Astrocyte of the spinal cord (primary cell): ENCODE measurements around the gene IRAK2.
"Not testable (repeated sequence)": the region's sequence is repeated elsewhere in the genome, so short reads cannot be mapped to it uniquely, and the experiment has no call there.

ENCODE experiments used
- DNase-seq: peaks from one replicate; pipeline ENCODE4 v3.0.0; 2011; ENCODE audit warnings: low read depth, low spot score
- H3K4me3 ChIP-seq: 2 replicates; pipeline ENCODE4 v1.5.1; 2011; ENCODE audit warnings: low read depth, mild to moderate bottlenecking, low read length, moderate library complexity
- CTCF ChIP-seq: IDR thresholded peaks from 2 replicates; pipeline ENCODE4 v1.5.1; 2012; ENCODE audit warnings: low read depth, mild to moderate bottlenecking, low read length, inconsistent platforms
- in situ Hi-C: cut with HindIII; loops from 2 replicates; pipeline ENCODE4 v1.10.0; 2017; ENCODE audit warnings: low sequenced_read_pairs

The IRAK2 gene

GRCh38 chr3:10149226-10149625 lies 15.5 kb upstream of the IRAK2 start:
- no peak overlapping the region for H3K4me3 ChIP-seq
- DNase-seq = no peak
- TF ChIP-seq CTCF = no peak
- in situ Hi-C loops = no loop called here

GRCh38 chr3:10150987-10151386 lies 13.7 kb upstream of the IRAK2 start:
- in situ Hi-C loops = no loop called here
- H3K4me3 ChIP-seq = no peak overlapping the region
- DNase-seq = no peak
- no peak for TF ChIP-seq CTCF

- in situ Hi-C loops = no loop called here
- TF ChIP-seq CTCF = no peak
- no peak for DNase-seq
Measured at GRCh38 chr3:10154335-10155122, 10.2 kb upstream of the IRAK2 start.

GRCh38 chr3:10155123-10155472 lies 9.6 kb upstream of the IRAK2 start:
- no peak for DNase-seq
- TF ChIP-seq CTCF = no peak
- no peak overlapping the region for H3K4me3 ChIP-seq
- in situ Hi-C loops = no loop called here

More at GRCh38 chr3:10154335-10155122, 10.2 kb upstream of the IRAK2 start:
- no peak overlapping the region for H3K4me3 ChIP-seq

- TF ChIP-seq CTCF = no peak
- in situ Hi-C loops = no loop called here
Measured at GRCh38 chr3:10155658-10156057, 9.1 kb upstream of the IRAK2 start.

GRCh38 chr3:10157031-10157430 lies 7.7 kb upstream of the IRAK2 start:
- no peak for DNase-seq
- in situ Hi-C loops = no loop called here
- TF ChIP-seq CTCF = no peak

More at GRCh38 chr3:10155658-10156057, 9.1 kb upstream of the IRAK2 start:
- no peak overlapping the region for H3K4me3 ChIP-seq
- DNase-seq = no peak

GRCh38 chr3:10158555-10158954 lies 6.2 kb upstream of the IRAK2 start:
- in situ Hi-C loops, DNase-seq: not testable (repeated sequence)

More at GRCh38 chr3:10157031-10157430, 7.7 kb upstream of the IRAK2 start:
- no peak overlapping the region for H3K4me3 ChIP-seq

More at GRCh38 chr3:10158555-10158954, 6.2 kb upstream of the IRAK2 start:
- not testable (repeated sequence) for H3K4me3 ChIP-seq
